Pancreas (tissue), 10 donors: ENCODE data around the gene LGR6. TPM values are rescaled to one million over a fixed set of nuclear protein-coding genes. Genes with fewer than 3 reads are reported as not detected.

Experiments used
- ATAC-seq, 4 donors: fragments of 200-7000 bp; cut with Tn5 transposase; one replicate each; pipeline versions ENCODE4 v1.8.0 to v1.9.1; 2020; ENCODE audit warnings: mild to moderate bottlenecking in 4 of 4, moderate library complexity in 4 of 4
- DNase-seq, 6 donors: peaks; one replicate each; pipeline ENCODE4 v3.0.0-alpha.2; 2020
- FAIRE-seq: peaks from 2 replicates; lab custom pipeline; 2012; peaks lifted over from hg19 to GRCh38; lab: Jason Lieb, UNC
- H3K27ac ChIP-seq, 4 donors: fragments of 200-600 bp; sonication (generic); 1 replicate in 3 of 4; 2 replicates in 1 of 4; pipeline versions ENCODE4 v1.5.0 to v1.8.0; 2020
- H3K27me3 ChIP-seq, 4 donors: fragments of 200-600 bp; one replicate each; pipeline ENCODE4 v1.8.0; 2021
- H3K36me3 ChIP-seq, 3 donors: fragments of 200-600 bp; sonication (generic) in 1 of 3; one replicate each; pipeline versions ENCODE4 v1.5.0 to v1.8.0; 2020 to 2021
- H3K4me1 ChIP-seq, 3 donors: fragments of 200-600 bp; one replicate each; pipeline ENCODE4 v1.8.0; 2021
- H3K4me3 ChIP-seq, 4 donors: fragments of 200-600 bp; sonication (generic) in 2 of 4; one replicate each; pipeline versions ENCODE4 v1.5.0 to v1.8.0; 2020 to 2021
- H3K9me3 ChIP-seq, 4 donors: fragments of 200-600 bp; one replicate each; pipeline ENCODE4 v1.8.0; 2021
- CTCF ChIP-seq, 4 donors: fragments of 200-600 bp; sonication (generic) in 3 of 4; IDR thresholded peaks; one replicate each; pipeline versions ENCODE4 v1.5.0 to v1.8.0; 2021; ENCODE audit warnings: antibody characterized with exemption in 4 of 4
- WGBS, 2 donors: extraction: QIAGEN DNeasy Blood & Tissue Kit; methylation state at CpG; one replicate each; pipeline ENCODE4 v1.1.7; 2013; 5-methylcytosine and 5-hydroxymethylcytosine counted together
- intact Hi-C, 3 donors: fragments of 100-400 bp; cut with DNase I; formaldehyde crosslinking; loops; one replicate each; pipeline versions ENCODE4 v1.11.1 to v1.14.2; 2022
- polyA plus RNA-seq, 2 donors: library from polyadenylated mRNA; stranded (reverse); fragments of 200-250 nt; gene quantifications; one replicate each; pipeline ENCODE4 v1.2.3, GENCODE V29; 2013
- total RNA-seq, 6 donors: library from RNA; stranded (reverse); fragmentation: NEBNext Ultra II Directional in 4 of 6; extraction: Animal tissue kit (Norgen Biotek cat#: 25700) in 4 of 6; gene quantifications; one replicate each; pipeline versions ENCODE4 v1.2.1 to v1.2.4, GENCODE V29; 2021 to 2023
- donor health status: healthy with polysubstance abuse.
- donor health status: DM: no; HTN: no; CAD: no; lungs with moderate emphysema.
- donor health status: DM: no; HTN: no; CAD: no.
- donor health status: control.
- donor health status: control.
- donor health status: Bipolar disorder and iron deficiency.
- donor health status: DM: yes; HTN: yes; CAD: no.
- donor health status: DM: no; HTN: no; CAD: no.
- donor health status: DM: no; HTN: no; CAD: no.
- donor health status: DM: yes; HTN: yes; CAD: no.

LGR6 gene
- total and polyA plus RNA-seq, 8 donors, result 0.06 to 0.47 (median 0.15) TPM; not detected in 3

- intact Hi-C loops, result no loop called here
- H3K9me3 ChIP-seq, result no peaks in the 10 kb centered on the region
- no peaks in the 10 kb centered on the region for H3K36me3 ChIP-seq
- H3K27me3 ChIP-seq, result no peaks in the 10 kb centered on the region
- H3K27ac ChIP-seq, result no peak overlapping the region
- no peak for TF ChIP-seq CTCF (IDR thresholded peaks at IDR 0.05)
- FAIRE-seq (no peak), ATAC-seq (no peak), DNase-seq (no peak)
- no peak overlapping the region for H3K4me3 ChIP-seq
- WGBS, 2 donors, result 73 to 84% methylated on average over 2 of the region's 2 CpGs
- no peaks in the 10 kb centered on the region for H3K4me1 ChIP-seq
These were observed 27.1 kb downstream of the LGR6 start for GRCh38 chr1:202220733-202221132.

GRCh38 chr1:202221911-202222909, 28.6 kb downstream of the LGR6 start:
- intact Hi-C loops, result no loop called here
- Histone ChIP-seq H3K9me3 (no peaks in the 10 kb centered on the region), H3K36me3 (no peaks in the 10 kb centered on the region), H3K4me1 (no peaks in the 10 kb centered on the region), H3K27ac (no peak overlapping the region), H3K4me3 (no peak overlapping the region), H3K27me3 (no peaks in the 10 kb centered on the region)
- ATAC-seq, result no peak
- WGBS, 2 donors, result 58 to 60% methylated on average over 19 of the region's 19 CpGs
- FAIRE-seq, result no peak
- no peak for TF ChIP-seq CTCF (IDR thresholded peaks at IDR 0.05)
- no peak for DNase-seq

- Histone ChIP-seq H3K27me3 (no peaks in the 10 kb centered on the region), H3K9me3 (no peaks in the 10 kb centered on the region), H3K27ac (no peak overlapping the region), H3K36me3 (no peaks in the 10 kb centered on the region), H3K4me3 (no peak overlapping the region), H3K4me1 (no peaks in the 10 kb centered on the region)
- intact Hi-C loops, result no loop called here
- WGBS, 2 donors, result 62 to 74% methylated on average over 7 of the region's 7 CpGs
- FAIRE-seq (no peak), ATAC-seq (no peak), DNase-seq (no peak)
- no peak for TF ChIP-seq CTCF (IDR thresholded peaks at IDR 0.05)
These were observed 29.7 kb downstream of the LGR6 start for GRCh38 chr1:202223121-202223860.

- FAIRE-seq, result no peak
- Histone ChIP-seq H3K27ac (no peak overlapping the region), H3K4me1 (no peaks in the 10 kb centered on the region), H3K36me3 (no peaks in the 10 kb centered on the region), H3K4me3 (no peak overlapping the region), H3K27me3 (no peaks in the 10 kb centered on the region), H3K9me3 (no peaks in the 10 kb centered on the region)
- TF ChIP-seq CTCF (IDR thresholded peaks at IDR 0.05), result no peak
- 70 to 80% methylated on average over 8 of the region's 8 CpGs for WGBS, 2 donors
- intact Hi-C loops, result no loop called here
- ATAC-seq, result no peak
- DNase-seq, result no peak
These were observed 30.9 kb downstream of the LGR6 start for GRCh38 chr1:202224453-202224852.
